NCI-H2171 (cell line): Measurements from ENCODE around the gene KCNIP3.
"Not testable (repeated sequence)": the region's sequence is repeated elsewhere in the genome, so short reads cannot be mapped to it uniquely, and the experiment has no call there.

Source experiments
- DNase-seq: peaks from one replicate; lab custom pipeline; 2025; lab: John Stamatoyannopoulos, UW

The KCNIP3 gene

DNA sequence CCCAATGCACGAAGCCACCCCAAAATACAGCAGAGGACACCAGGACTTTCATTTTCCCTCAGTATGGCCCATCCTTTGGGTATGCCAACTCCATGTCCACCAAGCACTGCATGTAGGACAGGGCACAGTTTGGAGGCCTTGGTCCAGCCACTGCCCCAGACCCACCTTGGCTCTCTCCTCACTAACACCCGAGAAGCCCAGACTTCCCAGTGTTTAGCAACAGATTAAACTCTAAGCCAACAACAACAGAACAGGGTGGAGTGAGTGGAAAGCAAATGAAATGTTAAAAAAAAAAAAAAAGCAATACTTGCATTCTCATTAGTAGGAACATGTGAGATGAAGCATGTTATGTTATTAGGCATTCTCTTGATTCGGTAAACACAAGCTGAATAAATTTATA lies 118.0 kb downstream of the KCNIP3 start:
- DNase-seq = not testable (repeated sequence)

DNA sequence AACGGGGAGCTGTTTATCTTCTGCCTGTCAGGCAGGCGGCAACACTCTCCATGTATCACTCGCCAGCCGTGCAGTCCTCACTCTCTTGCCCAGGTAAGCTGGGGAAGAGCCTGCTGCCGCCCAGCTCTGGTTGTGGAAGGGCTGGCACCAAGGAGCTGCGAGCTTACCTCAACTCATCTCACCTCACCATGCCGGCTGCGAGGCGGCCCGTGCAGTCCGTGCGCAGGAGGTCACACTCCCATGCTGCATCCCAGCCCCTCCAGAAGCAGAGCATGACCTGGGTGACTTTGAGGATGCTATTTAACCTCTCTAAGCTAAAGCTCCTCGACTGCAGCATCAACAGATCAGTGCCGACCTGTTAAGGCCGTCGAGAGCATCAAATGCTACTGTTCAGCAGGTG lies 118.4 kb downstream of the KCNIP3 start:
- DNase-seq = not testable (repeated sequence)

DNA sequence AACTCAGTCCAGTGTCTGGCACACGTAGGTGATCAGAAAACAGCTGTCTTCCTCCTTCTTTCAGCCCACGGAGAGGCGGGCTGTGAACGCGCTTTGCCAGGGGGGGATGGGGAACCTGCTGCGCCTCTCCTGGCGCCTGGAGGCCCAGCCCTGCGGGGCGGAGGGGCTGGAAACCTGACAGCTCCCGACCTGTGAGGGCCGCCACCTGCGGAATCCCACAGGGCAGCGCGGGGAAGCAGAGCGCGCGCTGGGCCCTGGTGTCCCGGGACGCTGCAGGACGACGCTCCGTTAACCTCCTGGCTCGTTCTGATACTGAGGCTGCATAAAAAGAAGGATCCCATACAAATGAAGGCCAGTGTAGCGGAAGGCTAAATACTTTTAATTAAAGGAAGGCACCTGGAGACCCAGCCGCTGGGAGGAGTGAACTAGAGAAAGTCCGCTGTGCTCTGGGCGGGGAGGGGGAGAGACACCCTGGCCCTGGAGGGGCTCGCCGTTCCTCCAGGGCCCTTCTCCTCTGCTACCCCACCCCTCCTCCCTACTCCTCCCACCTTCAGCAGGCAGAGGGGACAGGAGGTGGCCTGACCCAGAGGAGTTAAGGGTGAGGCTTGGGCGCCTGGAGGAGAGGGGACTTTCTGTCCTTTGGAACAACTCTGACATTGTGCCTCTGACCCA lies 130.2 kb downstream of the KCNIP3 start:
- not testable (repeated sequence) for DNase-seq

DNA sequence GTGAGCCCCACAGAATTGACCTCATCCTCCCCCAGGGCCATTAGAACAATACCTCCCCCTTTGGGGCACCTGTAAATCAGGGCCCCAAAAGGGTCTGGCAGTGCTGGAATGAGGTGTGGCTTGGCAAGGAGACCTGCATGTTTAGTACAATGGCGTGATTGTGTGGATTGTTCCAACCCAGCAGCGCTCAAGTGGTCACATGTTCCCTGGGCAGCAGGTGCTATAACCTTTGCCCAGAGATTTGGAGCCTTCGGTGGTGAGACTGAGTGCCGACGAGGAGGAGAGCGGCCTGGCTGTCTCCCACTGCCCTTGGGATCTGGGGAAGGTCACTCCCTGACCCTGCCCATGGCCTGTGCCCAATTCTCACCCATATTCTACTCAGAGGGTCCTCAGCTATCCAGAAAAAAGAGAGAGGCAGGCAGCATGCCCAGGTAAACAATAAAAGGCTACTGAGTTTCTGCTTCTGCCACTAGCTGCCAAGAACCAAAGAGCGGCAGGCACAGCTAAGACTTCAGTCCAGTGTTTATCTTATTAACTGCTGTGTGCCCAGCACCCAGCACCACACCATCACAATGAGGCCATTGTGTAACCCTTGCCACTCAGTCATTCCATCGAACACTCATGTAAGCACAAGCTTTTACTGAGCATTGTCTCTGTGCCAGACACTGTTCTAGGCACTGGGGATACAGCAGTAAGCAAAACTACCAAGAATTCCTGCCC lies 132.8 kb downstream of the KCNIP3 start:
- DNase-seq = not testable (repeated sequence)

DNA sequence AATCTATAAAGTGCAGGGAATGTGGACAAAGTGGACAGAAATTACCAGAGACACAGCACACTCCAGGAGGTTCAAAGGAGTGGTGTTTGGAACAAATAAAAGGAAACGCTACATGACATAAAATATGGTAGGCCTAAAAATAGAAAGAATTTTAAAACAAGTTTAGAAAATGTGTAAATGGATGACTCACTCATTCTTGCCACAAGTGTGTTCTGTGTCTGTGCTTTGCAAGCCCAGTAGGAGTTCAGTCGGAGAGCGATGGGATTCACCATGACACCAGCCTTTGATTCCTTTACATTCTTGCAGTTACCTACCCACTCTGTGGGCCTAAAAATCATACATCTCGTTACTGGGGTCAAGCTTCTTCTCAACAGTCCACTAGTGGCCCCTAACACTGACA lies 136.2 kb downstream of the KCNIP3 start:
- not testable (repeated sequence) for DNase-seq

DNA sequence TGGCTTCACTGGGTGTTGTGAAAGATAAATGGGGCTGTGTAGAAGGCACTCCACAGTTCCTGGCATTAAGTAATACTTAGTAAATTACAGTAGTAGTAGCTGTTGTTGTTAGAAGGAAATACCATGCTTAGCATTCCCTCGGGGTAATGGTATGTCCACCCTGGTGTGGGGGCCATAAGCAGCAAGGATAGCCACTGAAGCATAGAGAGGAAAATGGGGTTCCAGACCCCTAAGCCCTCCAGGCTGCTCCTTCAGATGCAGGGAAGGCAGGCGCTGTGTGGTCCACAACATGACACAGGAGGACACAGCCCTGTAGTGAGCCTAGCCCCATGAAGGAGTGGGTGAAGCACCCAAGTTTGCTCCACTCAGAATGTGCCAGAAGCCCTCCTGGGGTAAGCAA lies 136.8 kb downstream of the KCNIP3 start:
- DNase-seq = not testable (repeated sequence)

DNA sequence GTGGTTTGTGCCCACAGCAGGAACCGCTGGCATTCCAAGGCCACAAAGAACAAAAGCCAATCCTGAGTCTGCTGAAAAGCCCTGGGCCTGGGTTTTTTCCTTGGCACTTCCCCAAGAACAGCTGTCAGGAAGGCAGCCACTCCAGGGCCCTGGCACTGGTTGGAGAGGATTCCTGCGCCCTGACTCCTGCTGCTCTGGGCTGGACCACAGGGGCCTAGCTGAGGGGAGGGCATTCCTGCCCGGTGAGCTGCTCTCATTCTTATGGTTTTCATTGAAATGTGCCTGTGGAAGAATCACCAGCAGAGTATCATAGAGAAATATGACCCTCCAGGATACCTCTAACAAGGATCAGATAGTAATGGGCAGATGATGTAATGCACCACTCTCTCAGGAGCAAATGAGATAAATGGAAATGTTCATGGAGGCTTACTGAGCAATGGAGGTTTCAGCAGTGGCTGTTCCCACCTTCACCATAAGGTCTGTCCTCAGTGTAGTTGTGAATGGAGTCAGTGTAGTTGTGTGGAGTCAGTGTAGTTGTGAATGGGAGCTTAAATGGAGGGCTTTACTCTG lies 137.4 kb downstream of the KCNIP3 start:
- not testable (repeated sequence) for DNase-seq

DNA sequence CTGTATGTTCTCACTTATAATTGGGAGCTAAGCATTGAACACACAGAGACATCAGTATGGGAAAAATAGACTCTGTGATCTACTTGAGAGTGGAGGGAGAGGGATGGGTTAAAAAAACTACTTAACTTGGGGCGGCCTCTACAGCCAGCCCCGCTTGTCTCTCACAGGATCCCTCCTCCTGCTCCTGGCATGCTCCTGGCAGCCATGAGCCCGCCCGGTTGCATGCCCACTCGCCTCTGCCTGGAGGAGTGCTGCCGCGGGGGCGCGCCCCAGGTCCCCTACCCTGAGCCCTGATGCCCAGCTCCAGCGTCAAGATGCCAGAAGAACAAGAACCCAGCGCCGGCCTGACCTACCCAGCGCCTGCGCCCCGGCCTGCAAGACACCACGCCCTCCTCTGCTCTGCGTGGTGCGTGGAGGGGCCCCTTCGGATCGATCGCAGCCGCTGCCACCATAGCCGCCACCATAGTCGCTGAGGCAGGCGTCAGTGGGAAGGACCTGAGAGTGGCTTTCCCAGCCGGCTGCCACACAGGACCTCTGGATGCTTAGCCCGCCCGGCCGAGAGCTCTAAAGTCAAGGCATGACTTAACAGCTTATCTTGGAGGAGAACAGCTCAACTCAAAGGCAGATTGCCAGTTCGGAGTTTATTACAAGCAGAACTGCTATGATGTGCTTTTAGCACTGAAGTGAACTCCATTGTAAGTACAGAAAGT lies 138.2 kb downstream of the KCNIP3 start:
- DNase-seq = not testable (repeated sequence)
